ENCODE results near the gene IGIP. TPM values are rescaled to one million over a fixed set of nuclear protein-coding genes. Genes with fewer than 3 reads are reported as not detected.

The IGIP gene
- total and polyA plus RNA-seq, 2 donors from 2014 or later = 13.2 to 15.5 TPM

DNA sequence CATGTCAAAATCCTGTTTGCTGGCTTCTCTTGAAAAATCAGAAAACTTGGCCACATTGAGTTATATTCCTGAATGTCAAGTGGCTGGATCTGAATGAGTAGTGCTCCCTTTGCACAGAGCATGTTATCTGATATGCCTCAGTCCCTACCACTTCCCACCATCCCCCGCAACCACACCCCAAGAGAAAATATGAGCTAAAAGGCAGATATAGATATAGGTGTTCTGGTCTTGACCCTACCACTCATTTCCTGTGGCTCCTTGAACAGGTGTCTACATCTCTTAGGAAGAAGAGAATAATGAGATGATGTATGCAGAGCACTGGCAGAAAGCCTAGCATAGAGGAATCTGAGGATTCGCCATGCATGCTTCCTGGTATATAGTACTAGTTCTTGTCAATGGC, 42.6 kb downstream of the IGIP start:
- FAIRE-seq = no peak
- TF ChIP-seq, protein P1, sequence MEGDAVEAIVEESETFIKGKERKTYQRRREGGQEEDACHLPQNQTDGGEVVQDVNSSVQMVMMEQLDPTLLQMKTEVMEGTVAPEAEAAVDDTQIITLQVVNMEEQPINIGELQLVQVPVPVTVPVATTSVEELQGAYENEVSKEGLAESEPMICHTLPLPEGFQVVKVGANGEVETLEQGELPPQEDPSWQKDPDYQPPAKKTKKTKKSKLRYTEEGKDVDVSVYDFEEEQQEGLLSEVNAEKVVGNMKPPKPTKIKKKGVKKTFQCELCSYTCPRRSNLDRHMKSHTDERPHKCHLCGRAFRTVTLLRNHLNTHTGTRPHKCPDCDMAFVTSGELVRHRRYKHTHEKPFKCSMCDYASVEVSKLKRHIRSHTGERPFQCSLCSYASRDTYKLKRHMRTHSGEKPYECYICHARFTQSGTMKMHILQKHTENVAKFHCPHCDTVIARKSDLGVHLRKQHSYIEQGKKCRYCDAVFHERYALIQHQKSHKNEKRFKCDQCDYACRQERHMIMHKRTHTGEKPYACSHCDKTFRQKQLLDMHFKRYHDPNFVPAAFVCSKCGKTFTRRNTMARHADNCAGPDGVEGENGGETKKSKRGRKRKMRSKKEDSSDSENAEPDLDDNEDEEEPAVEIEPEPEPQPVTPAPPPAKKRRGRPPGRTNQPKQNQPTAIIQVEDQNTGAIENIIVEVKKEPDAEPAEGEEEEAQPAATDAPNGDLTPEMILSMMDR (IDR thresholded peaks at IDR 0.05; ENCODE audit: borderline replicate concordance, extremely low read depth, insufficient read depth) = no peak
- intact Hi-C loops (cut with DNase I) = no loop called here

GRCh38 chr5:140169410-140169809, 43.7 kb downstream of the IGIP start:
- H3K9me3 ChIP-seq (ENCODE audit: control insufficient read depth in 2 of 3, insufficient read depth in 1 of 3, low read length in 3 of 3) = no peaks in the 10 kb centered on the region
- H3K36me3 ChIP-seq (ENCODE audit: control insufficient read depth in 2 of 3, insufficient read depth in 3 of 3, low read length in 3 of 3) = no peaks in the 10 kb centered on the region
- no peak overlapping the region for H3K4me3 ChIP-seq (ENCODE audit: low read length in 3 of 3)
- peaks cover 0 to 8% (median 0%) of the 10 kb centered on the region in 3 donors for H3K4me1 ChIP-seq (ENCODE audit: control insufficient read depth in 2 of 3, insufficient read depth in 2 of 3, low read depth in 1 of 3, low read length in 3 of 3)
- TF ChIP-seq, protein P1 (IDR thresholded peaks at IDR 0.05; ENCODE audit: borderline replicate concordance, extremely low read depth, insufficient read depth) = peak; percentile 48
- intact Hi-C loops (cut with DNase I) = no loop called here
- FAIRE-seq (no peak), DNase-seq (no peak)
- H3K9ac ChIP-seq (ENCODE audit: low read length in 3 of 3) = no peak overlapping the region
- H3K27me3 ChIP-seq (ENCODE audit: control insufficient read depth, insufficient read depth, low read length) = no peaks in the 10 kb centered on the region
- H3K27ac ChIP-seq (ENCODE audit: low read depth in 2 of 2, low read length in 2 of 2) = no peak overlapping the region

More for the DNA sequence above, 42.6 kb downstream of the IGIP start:
- Histone ChIP-seq H3K9ac (ENCODE audit: low read length in 3 of 3) (no peak overlapping the region), H3K4me3 (ENCODE audit: low read length in 3 of 3) (no peak overlapping the region), H3K27ac (ENCODE audit: low read depth in 2 of 2, low read length in 2 of 2) (no peak overlapping the region), H3K36me3 (ENCODE audit: control insufficient read depth in 2 of 3, insufficient read depth in 3 of 3, low read length in 3 of 3) (no peaks in the 10 kb centered on the region), H3K27me3 (ENCODE audit: control insufficient read depth, insufficient read depth, low read length) (no peaks in the 10 kb centered on the region), H3K4me1 (ENCODE audit: control insufficient read depth in 2 of 3, insufficient read depth in 2 of 3, low read depth in 1 of 3, low read length in 3 of 3) (peaks cover 0 to 8% (median 0%) of the 10 kb centered on the region in 3 donors), H3K9me3 (ENCODE audit: control insufficient read depth in 2 of 3, insufficient read depth in 1 of 3, low read length in 3 of 3) (no peaks in the 10 kb centered on the region)
- DNase-seq = no peak

GRCh38 chr5:140172483-140172882, 46.7 kb downstream of the IGIP start:
- no peaks in the 10 kb centered on the region for H3K36me3 ChIP-seq (ENCODE audit: control insufficient read depth in 2 of 3, insufficient read depth in 3 of 3, low read length in 3 of 3)

More at GRCh38 chr5:140172483-140172882, 46.7 kb downstream of the IGIP start:
- Histone ChIP-seq H3K9ac (ENCODE audit: low read length in 3 of 3) (no peak overlapping the region), H3K9me3 (ENCODE audit: control insufficient read depth in 2 of 3, insufficient read depth in 1 of 3, low read length in 3 of 3) (no peaks in the 10 kb centered on the region), H3K27ac (ENCODE audit: low read depth in 2 of 2, low read length in 2 of 2) (no peak overlapping the region), H3K4me1 (ENCODE audit: control insufficient read depth in 2 of 3, insufficient read depth in 2 of 3, low read depth in 1 of 3, low read length in 3 of 3) (peaks cover 0 to 6% (median 2%) of the 10 kb centered on the region in 3 donors), H3K4me3 (ENCODE audit: low read length in 3 of 3) (no peak overlapping the region), H3K27me3 (ENCODE audit: control insufficient read depth, insufficient read depth, low read length) (no peaks in the 10 kb centered on the region)
- intact Hi-C loops (cut with DNase I) = no loop called here
- DNase-seq (no peak), FAIRE-seq (no peak)
- TF ChIP-seq, protein P1 (IDR thresholded peaks at IDR 0.05; ENCODE audit: borderline replicate concordance, extremely low read depth, insufficient read depth) = no peak
